GM18909 (cell line): Measurements from ENCODE around the gene SEMA6A.

Experiments
- ATAC-seq: cut with Tn5 transposase; IDR thresholded peaks from one replicate; pipeline ENCODE4 v1.9.1; 2021; ENCODE audit warnings: mild to moderate bottlenecking; ENCODE audit not compliant: unreplicated experiment, poor library complexity

Gene SEMA6A, protein sequence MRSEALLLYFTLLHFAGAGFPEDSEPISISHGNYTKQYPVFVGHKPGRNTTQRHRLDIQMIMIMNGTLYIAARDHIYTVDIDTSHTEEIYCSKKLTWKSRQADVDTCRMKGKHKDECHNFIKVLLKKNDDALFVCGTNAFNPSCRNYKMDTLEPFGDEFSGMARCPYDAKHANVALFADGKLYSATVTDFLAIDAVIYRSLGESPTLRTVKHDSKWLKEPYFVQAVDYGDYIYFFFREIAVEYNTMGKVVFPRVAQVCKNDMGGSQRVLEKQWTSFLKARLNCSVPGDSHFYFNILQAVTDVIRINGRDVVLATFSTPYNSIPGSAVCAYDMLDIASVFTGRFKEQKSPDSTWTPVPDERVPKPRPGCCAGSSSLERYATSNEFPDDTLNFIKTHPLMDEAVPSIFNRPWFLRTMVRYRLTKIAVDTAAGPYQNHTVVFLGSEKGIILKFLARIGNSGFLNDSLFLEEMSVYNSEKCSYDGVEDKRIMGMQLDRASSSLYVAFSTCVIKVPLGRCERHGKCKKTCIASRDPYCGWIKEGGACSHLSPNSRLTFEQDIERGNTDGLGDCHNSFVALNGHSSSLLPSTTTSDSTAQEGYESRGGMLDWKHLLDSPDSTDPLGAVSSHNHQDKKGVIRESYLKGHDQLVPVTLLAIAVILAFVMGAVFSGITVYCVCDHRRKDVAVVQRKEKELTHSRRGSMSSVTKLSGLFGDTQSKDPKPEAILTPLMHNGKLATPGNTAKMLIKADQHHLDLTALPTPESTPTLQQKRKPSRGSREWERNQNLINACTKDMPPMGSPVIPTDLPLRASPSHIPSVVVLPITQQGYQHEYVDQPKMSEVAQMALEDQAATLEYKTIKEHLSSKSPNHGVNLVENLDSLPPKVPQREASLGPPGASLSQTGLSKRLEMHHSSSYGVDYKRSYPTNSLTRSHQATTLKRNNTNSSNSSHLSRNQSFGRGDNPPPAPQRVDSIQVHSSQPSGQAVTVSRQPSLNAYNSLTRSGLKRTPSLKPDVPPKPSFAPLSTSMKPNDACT

DNA sequence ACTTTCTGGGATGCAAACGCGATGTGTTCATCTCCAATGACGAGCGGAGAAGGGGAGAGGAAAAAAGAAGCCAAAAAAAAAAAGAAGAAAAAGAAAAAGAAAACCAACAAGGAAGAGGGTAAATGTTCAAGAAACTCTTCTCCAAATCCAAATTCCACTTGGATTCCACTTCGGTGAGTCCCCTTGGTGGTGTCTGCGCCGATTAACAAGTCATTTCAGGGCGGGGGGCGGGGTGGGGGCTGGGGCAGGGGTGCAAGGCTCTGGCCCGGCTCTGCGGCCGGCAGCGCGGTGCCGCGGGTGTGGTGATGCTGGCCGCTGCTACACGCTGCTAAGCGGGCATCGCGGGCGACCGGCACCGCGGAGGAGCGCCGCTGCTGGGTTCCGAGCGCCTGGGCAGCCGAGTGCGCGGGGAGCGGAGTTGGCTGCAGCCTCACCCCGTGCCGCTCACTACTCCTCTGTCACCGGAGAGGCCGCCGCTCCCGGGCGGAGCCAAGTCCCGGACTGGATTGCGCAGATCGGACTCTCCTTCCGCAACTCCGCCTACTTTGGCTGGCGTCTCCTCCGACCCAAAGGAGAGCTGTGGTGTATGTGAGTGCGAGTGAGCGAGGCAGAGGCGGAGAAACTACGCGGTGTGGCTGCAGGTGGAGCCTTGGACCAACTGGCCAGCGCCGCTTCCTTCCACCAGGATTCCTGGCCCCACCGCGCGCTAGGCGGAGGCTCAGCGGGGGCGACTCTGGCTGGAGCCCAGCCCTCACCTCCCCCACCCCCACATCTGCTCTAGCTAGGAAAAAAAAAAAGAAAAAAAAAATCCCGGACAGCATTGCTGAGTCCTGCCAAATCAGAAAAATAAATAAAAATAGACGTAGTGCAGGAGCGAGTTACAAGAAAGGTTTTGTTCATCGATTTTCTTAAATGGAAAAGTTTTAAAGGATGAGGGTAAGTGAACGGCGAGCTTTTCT is at the start of gene SEMA6A:
SEMA6A (minus strand) TSS at position 457 of the 959 bp plus-strand sequence. CDS start 69,879 bp downstream, outside the sequence.
- ATAC-seq: peak; percentile 60

DNA sequence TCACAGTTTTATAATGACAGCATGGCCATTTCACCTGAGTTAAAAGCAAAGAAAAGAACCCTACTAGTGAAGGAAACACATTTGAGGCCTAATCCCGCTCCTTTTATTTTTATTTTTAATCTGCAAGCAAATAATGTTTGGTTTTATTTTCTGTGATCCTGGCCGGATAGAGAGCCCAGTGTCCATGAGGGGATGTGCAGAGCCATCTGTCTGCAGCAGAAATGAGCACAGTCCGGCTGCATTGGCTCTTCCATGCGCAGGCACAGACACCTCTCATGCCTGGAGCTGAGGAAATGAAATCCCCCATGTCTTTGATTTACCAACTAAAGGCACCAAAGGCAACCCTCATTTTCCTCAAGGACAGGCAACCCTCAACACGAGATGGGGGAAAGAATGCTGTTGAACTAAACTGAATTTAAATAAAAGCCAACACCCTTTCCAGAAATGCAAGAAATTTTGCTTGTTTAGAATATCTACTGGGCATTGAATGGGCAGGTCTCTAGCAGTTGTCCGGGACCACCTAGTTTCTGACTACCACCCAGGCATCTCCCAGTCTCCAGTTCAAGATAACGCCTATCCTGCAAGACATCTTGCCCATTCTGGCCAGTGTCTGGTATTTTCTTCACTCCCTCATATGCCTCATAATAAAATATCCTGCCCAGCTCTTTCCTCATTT is 47.9 kb upstream of the SEMA6A start:
- no peak for ATAC-seq

DNA sequence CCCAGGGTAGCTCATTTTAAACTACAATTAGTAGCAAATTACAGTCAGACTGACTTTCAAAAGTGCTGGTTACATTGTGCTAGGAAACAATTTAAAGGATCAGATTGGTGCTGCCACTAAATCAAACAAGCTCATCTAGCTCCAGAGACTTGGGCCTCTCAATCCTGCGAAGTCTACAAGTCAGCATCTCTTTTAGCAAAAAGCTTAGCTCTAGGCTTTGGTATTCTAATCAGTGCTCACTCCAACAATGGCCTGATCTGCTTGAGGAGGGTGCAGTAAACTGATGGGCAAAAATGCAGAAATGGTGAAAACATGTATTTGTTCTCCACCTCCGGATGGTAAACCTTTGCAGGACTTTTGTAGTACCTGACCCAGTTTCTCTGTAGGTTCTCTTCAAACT is 47.0 kb upstream of the SEMA6A start:
- ATAC-seq: no peak

DNA sequence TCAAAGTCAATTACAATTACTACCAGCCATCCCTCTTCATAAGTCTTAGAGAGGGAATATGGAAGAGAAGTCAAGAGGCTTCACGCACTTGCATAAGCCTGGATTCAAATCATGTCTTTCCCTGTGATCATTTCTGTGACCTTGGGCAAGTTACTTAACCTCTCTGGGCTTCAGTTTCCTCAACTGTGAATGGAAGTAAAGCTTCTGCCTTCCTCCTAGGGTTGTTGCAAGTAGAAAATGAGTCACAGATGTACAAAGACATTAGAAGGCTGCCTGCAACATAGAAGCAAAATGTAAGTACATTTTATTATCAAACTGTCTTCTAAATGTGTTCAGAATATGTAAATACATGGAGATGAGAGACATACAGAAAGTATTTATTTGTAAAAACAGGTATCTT is 42.3 kb upstream of the SEMA6A start:
- ATAC-seq: no peak

DNA sequence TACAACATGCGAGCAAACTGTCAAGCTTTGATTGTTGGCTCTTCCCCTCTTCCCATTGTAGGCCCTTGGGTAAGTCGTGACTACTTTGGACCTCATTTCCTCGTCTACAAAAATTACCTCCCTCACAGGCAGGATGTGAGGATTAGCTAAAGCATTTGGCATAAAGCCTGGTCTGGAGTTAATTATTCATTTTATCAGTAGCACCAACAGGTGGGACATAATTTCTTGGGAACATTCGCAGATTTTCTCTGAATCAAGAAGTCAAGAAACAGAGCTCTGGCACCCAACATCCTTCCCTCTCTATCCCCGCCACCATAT is 39.9 kb upstream of the SEMA6A start:
- no peak for ATAC-seq

DNA sequence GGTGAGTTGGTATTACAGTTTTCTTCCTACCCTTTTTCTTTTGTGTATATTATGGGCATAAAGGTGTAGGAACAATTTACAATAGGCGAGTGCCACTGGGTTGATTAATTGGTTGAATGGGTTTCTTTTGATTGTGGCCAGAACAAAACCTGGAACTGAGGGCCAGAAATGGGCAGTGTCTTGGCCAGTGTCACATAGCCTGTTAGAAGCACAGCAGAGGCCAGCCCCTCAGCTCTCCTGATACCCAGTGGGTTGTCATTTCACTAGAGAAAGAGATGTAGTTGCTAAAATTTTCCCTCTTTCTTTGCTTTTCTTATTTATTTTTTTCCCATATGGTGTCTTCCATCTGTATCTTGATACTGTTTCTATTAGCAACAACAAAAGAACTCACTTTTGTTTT is 38.8 kb upstream of the SEMA6A start:
- peak; percentile 47 for ATAC-seq

DNA sequence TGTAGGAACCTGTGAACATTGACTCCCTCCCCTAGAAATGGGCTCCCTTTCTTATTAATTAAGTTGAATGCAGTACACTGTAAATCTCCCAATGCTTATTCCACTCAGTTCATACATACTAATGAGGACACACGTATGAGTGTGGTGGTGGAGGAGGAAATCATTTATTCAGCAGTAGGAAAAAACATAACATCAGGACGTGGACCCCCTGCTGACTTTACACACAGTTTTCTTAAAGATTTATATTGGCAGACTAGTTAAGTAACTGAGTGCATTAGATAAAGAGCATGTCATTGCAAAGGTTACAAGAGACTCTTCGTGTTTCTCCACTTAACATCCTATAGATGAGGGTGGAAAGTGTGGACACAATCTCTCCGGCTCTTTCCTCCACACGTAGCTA is 37.8 kb upstream of the SEMA6A start:
- ATAC-seq: no peak

DNA sequence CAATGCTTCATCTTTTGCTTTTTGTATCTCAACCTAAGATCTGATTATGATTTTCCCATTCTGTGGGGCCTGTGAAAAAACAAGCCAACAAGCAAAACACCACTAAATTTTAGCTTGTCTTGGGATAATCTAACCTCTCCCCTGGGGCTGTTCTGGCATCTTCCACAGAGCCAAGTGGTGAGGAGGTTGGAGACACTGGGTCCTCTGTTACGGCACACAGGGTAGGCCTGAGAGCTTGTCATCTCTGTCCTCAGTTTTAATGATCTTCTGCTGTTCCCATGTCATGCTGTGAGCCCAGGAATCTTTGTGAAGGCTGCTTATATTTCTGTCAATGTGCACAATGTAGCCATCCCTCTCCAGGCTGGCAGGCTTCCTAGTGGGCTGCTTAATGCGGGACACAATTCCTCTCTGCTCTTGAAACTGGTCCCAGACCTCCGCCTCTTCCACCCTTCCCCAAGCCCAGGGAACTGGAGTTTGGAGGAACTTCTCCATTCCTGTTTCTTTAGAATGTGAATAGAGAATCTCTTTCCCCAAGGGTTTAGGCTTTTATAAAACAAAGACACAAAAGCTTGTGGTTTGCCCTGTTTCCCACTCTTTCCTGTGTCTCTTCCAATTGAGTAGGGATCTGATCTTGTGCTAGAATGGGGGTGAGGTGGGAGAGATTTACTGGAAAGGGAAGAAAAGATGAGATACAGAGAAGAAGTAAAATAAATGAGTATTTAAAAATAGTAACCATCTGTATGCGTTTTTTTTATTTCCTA is 30.9 kb upstream of the SEMA6A start:
- ATAC-seq: no peak

DNA sequence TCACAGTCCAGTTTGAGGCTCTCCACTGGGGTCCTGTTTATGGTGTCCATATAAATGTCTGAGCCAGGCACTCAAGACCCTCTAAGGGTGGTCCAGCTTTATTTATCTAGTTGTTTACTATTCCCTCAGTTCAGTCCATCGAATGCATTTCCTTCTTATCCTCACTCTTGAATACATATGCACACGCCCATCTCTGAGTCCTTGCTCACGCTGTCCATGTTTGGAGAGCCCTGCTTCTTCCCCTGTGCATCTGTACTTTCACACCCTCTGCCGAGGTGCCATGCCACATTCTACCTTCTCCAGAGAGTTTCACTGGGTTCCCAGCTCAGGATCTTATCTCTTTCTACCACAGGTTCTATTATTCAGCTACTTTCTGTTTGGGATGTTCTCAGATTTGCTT is 30.2 kb upstream of the SEMA6A start:
- ATAC-seq: no peak

DNA sequence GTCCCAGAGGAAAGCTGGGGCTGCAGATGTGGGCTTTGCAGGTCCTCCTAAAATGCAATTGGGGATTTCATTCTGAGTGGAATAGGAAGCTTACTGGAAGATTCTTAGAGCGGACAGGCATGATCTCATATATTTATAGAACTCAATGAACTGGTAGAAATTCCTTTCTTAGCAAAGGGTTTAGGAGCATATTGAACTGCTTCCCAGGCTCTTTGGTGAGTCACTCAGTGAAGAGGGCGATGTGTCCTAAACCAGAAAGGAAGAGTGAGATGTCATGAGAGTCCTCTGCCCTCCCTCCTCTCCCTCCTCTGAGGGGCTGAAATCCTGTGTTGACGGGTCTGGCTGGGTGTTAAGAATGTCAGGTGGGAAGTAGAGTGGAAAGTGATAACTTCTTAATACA is 26.3 kb upstream of the SEMA6A start:
- no peak for ATAC-seq

DNA sequence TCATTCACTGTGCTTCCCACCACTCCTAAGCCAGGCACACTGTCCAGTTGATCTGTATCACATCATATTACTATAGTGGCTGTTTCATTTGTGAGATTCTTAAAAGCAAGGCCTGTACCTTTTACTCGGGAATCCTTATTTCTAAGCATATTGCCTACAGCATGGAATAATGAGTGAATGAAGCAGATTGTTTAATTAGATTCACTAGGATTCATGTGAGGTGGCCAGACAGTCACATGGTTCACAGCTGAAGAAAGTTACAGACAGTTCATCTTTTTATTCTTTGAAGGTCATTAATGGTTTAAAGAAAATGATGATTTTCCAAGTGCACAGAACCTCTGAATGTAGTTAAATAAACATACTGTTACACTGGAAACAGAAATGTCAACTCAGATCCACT is 24.3 kb upstream of the SEMA6A start:
- ATAC-seq: no peak

DNA sequence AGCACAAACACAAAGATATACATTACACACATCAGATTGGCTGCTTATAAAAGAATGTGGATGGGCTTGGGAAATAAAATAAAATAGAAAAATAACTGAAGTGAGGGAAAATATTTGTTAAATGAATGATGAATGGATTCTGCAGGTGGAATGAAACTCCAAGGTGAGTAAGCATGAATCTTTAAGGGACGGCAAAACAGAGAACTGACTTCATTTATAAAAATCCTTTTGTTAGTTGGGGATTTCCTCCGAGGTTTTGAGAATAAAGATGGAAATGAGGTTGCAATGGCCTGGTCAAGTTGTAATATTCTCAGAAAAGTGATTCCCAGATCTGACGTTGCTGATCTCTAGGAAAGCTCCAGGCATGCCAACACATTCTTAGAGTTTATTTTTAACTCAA is 20.9 kb upstream of the SEMA6A start:
- ATAC-seq: no peak

DNA sequence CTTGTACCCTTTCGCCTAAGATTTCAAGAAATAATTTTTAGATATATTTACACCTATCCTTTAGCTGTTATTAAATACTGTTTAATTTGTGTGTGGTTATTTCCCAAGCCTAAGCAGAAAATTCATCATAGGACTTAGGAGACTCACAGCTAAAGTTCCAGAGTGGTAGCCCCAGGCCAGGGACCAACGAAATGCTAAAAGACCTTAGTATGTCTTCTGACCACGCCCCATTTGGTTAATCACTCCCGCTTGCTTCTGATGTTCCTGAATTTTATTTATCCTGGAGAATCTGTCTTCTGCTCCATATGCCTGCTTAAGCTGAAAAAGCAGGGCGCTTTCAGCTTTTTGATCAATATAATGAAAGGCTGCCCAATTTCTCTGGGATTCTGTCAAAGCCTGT is 18.7 kb upstream of the SEMA6A start:
- ATAC-seq: no peak

DNA sequence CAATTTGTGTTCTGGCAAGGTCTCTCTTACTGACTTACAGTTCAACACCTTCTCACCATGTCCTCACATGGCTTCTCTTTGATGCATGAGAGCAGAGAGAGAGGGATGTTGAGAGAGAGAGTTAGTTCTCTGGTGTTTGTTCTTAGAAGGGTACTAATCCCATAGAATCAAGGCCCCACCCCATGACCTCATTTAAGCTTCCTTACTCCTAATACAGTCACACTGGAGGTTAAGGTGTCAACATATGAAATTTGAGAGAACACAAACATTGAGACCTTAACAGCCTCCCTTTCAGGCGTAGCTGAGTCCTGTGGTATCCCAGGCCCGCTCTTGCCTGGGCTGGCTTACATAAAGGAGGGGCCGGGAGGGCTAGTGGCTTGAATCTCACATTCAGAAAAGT is 10.6 kb upstream of the SEMA6A start:
- no peak for ATAC-seq

DNA sequence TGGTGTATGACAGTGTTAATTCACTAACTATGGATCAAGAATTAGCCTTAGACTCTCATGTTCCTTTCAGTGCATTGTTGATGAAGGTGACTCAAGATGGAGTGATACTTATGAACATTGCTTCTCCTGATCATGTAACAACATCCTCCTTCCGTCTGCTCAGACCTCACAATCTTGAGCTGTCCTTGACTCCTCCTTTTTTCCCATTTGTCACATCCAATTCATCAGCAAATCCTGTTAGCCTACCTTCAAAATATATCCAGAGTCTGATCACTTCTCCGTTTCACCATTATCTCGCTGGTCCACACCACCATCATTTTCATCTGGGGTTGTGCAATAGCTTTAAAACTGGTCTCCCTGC is 9.2 kb upstream of the SEMA6A start:
- no peak for ATAC-seq

DNA sequence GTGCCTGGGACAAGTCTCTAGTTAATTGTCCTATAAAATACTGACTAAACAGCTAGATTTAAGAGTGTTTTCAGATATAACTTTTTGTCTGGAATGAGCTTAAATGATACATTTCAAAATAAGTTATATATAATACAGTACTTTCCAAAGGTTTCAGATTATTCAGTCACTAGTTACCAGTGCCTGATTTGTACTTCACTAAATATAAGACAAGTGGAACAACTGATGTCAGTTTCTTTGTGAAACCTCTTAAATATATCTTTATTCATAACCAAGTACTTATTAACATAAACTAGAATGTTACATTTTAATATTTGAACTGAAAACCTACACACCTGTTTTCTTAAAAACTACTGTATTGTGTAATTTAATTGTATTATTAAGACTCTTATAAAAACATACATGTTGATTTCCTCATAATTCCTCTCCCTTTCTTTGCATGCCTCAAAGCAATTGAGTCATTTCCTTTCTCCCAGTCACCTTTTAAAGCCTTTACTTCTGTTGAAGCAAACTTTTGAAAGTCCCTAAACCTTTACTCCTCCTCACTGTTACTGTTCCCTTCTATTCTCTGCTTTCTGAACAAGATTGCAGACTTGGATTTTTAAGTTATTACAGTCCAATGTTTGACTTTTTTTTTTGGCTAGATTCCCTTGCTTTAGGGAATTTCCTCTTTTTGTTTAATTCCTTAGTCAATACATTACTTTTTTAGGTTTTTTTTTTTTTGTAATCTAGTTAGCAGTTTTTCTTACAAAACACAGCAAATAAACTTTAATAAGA is 8.7 kb upstream of the SEMA6A start:
- ATAC-seq: no peak

DNA sequence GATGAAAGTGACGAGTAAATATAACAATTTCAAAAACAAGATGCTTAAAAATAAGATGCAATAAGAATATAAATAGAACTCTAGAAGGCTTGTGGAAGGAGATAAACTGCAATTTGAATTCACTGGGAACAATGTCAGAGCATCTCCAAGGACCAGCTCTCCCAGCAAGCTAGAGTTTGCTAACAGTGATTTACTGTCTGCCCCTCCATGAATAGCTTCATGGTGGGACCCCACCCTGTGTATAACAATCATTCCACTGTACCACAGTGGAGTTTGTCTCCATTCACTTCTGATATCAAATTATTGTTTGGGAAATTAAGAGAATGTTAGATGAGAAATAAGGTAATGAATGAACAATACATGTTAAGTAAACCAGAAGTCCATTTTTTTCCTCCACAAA is 7.3 kb upstream of the SEMA6A start:
- ATAC-seq: no peak

DNA sequence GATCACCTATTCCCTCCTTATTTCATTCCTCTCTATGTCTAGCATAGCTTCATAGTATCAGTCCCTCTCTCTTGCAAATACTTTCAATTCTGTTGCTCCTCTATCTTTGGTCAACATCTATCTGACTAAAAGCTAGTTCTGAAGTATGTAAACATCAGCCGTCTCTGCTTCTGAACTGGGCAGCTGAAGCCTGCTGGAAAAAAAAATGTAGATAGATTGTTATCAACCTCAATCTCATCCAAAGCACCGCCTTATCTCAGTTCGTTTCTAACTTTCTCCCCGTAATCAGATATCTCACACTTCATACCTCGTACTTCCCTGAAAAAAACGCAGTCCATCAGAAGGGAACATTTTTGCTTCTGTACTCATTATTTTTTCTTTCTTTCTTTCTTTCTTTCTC is 4.5 kb upstream of the SEMA6A start:
- ATAC-seq: no peak
